ENCODE data around the gene TROAP. TPM values are rescaled to one million over a fixed set of nuclear protein-coding genes. Genes with fewer than 3 reads are reported as not detected.

TROAP gene
- polyA plus RNA-seq, 3 donors: 0.05 TPM; not detected in 2

GRCh38 chr12:49334226-49334625 lies 11.2 kb downstream of the TROAP start:
- Histone ChIP-seq H3K4me1 (ENCODE audit: control insufficient read depth in 1 of 2, insufficient read depth in 2 of 2, low read length in 2 of 2) (peaks cover 11 to 22% of the 10 kb centered on the region in 2 donors), H3K4me3 (replicated peaks in 1 of 3; ENCODE audit: low read depth in 2 of 3, low read length in 3 of 3) (no peak overlapping the region), H3K9me3 (replicated peaks in 1 of 2; ENCODE audit: control insufficient read depth in 1 of 2, insufficient read depth in 1 of 2, low read length in 2 of 2) (peaks cover 0 to 17% of the 10 kb centered on the region in 2 donors), H3K27me3 (ENCODE audit: control insufficient read depth in 2 of 2, insufficient read depth in 2 of 2, low read length in 2 of 2) (peaks cover 62 to 73% of the 10 kb centered on the region in 2 donors), H3K9ac (ENCODE audit: insufficient read depth, low read length, poor library complexity, severe bottlenecking) (no peak overlapping the region), H4K20me1 (ENCODE audit: insufficient read depth, low read length) (no peaks in the 10 kb centered on the region), H3K4me2 (replicated peaks; ENCODE audit: extremely low read depth, low read length, poor library complexity, severe bottlenecking) (no peak overlapping the region), H3K36me3 (replicated peaks in 1 of 2; ENCODE audit: control insufficient read depth in 1 of 2, insufficient read depth in 2 of 2, low read length in 2 of 2) (peaks cover 10 to 24% of the 10 kb centered on the region in 2 donors), H2AFZ (ENCODE audit: insufficient read depth, low read depth, low read length, poor library complexity, severe bottlenecking) (no peak overlapping the region), H3K79me2 (ENCODE audit: insufficient read depth, low read length) (no peaks in the 10 kb centered on the region), H3K27ac (ENCODE audit: low read depth in 1 of 2, low read length in 2 of 2) (no peak overlapping the region)
- H3K27ac Mint-ChIP-seq: no peak overlapping the region
- WGBS (ENCODE audit: insufficient coverage): 20% methylated on average over 15 of the region's 19 CpGs
- intact Hi-C loops (cut with micrococcal nuclease): no loop called here
- peaks cover 0 to 21% (median 11%) of the 10 kb centered on the region in 7 donors for H3K9me3 Mint-ChIP-seq
- peaks cover 34% of the 10 kb centered on the region for H3K4me1 Mint-ChIP-seq
- H3K36me3 Mint-ChIP-seq: peaks cover 39 to 40% of the 10 kb centered on the region in 2 donors
- no peak for DNase-seq
- H3K4me3 Mint-ChIP-seq: peak overlapping the region in 1 of 2 donors; percentile 78
- TF ChIP-seq CTCF (IDR thresholded peaks at IDR 0.05): no peak
- peaks cover 73 to 86% (median 74%) of the 10 kb centered on the region in 3 donors for H3K27me3 Mint-ChIP-seq (ENCODE audit: low read depth in 3 of 3)

GRCh38 chr12:49334681-49335080 lies 11.6 kb downstream of the TROAP start:
- 51% methylated on average over 11 of the region's 12 CpGs for WGBS (ENCODE audit: insufficient coverage)
- Histone ChIP-seq H3K36me3 (replicated peaks in 1 of 2; ENCODE audit: control insufficient read depth in 1 of 2, insufficient read depth in 2 of 2, low read length in 2 of 2) (peaks cover 10 to 20% of the 10 kb centered on the region in 2 donors), H3K4me3 (replicated peaks in 1 of 3; ENCODE audit: low read depth in 2 of 3, low read length in 3 of 3) (no peak overlapping the region), H3K4me1 (ENCODE audit: control insufficient read depth in 1 of 2, insufficient read depth in 2 of 2, low read length in 2 of 2) (peaks cover 11 to 22% of the 10 kb centered on the region in 2 donors), H3K9me3 (replicated peaks in 1 of 2; ENCODE audit: control insufficient read depth in 1 of 2, insufficient read depth in 1 of 2, low read length in 2 of 2) (peaks cover 0 to 17% of the 10 kb centered on the region in 2 donors), H3K79me2 (ENCODE audit: insufficient read depth, low read length) (no peaks in the 10 kb centered on the region), H2AFZ (ENCODE audit: insufficient read depth, low read depth, low read length, poor library complexity, severe bottlenecking) (no peak overlapping the region), H3K27me3 (ENCODE audit: control insufficient read depth in 2 of 2, insufficient read depth in 2 of 2, low read length in 2 of 2) (peaks cover 62 to 78% of the 10 kb centered on the region in 2 donors), H4K20me1 (ENCODE audit: insufficient read depth, low read length) (no peaks in the 10 kb centered on the region), H3K9ac (ENCODE audit: insufficient read depth, low read length, poor library complexity, severe bottlenecking) (no peak overlapping the region), H3K27ac (ENCODE audit: low read depth in 1 of 2, low read length in 2 of 2) (no peak overlapping the region), H3K4me2 (replicated peaks; ENCODE audit: extremely low read depth, low read length, poor library complexity, severe bottlenecking) (no peak overlapping the region)
- intact Hi-C loops (cut with micrococcal nuclease): no loop called here
- no peak for DNase-seq
- Mint-ChIP-seq H3K4me3 (peak overlapping the region in 1 of 2 donors; percentile 78), H3K4me1 (peaks cover 34% of the 10 kb centered on the region), H3K27ac (no peak overlapping the region), H3K36me3 (peaks cover 34 to 36% of the 10 kb centered on the region in 2 donors), H3K9me3 (peaks cover 0 to 21% (median 11%) of the 10 kb centered on the region in 7 donors), H3K27me3 (ENCODE audit: low read depth in 3 of 3) (peaks cover 77 to 91% (median 78%) of the 10 kb centered on the region in 3 donors)
- no peak for TF ChIP-seq CTCF (IDR thresholded peaks at IDR 0.05)

Measured in CD14-positive monocyte (primary cell).